Neural cell (in vitro differentiated cells): ENCODE data around the gene ZNF473. TPM values are rescaled to one million over a fixed set of nuclear protein-coding genes. Genes with fewer than 3 reads are reported as not detected.

ENCODE experiments used
- H2AFZ ChIP-seq: fragments of 200-600, 300-800 bp; sonication (generic), shearing (Covaris generic); 2 replicates; pipeline ENCODE4 v1.6.0; 2014; ENCODE audit warnings: low read depth, mild to moderate bottlenecking, antibody characterized with exemption, low read length, moderate library complexity
- H3F3A ChIP-seq: fragments of 200-600 bp; shearing (Covaris generic); 2 replicates; pipeline ENCODE4 v1.6.1; 2016; ENCODE audit warnings: mild to moderate bottlenecking, moderate library complexity, mixed read lengths, antibody characterized with exemption, low read length; ENCODE audit not compliant: insufficient read depth, poor library complexity, severe bottlenecking
- H3K27ac ChIP-seq: fragments of 200-600, 300-800 bp; sonication (generic), shearing (Covaris generic); 2 replicates; pipeline ENCODE4 v1.5.1; 2014; ENCODE audit warnings: mild to moderate bottlenecking, low read length, moderate library complexity
- H3K27me3 ChIP-seq: fragments of 300-800, 200-600 bp; sonication (generic), shearing (Covaris generic); 2 replicates; pipeline ENCODE4 v1.6.0; 2014; ENCODE audit warnings: mild to moderate bottlenecking, low read depth, low read length, moderate library complexity; ENCODE audit not compliant: insufficient read depth
- H3K36me3 ChIP-seq: fragments of 300-800, 200-600 bp; sonication (generic), shearing (Covaris generic); 2 replicates; pipeline ENCODE4 v1.5.1; 2014; ENCODE audit warnings: mild to moderate bottlenecking, antibody characterized with exemption, low read length, moderate library complexity; ENCODE audit not compliant: insufficient read depth
- H3K4me2 ChIP-seq: fragments of 300-800, 200-600 bp; sonication (generic), shearing (Covaris generic); 2 replicates; pipeline ENCODE4 v1.6.0; 2014; ENCODE audit warnings: mild to moderate bottlenecking, low read length
- H3K4me3 ChIP-seq: fragments of 300-800, 200-600 bp; sonication (generic), shearing (Covaris generic); 2 replicates; pipeline ENCODE4 v1.5.1; 2014; ENCODE audit warnings: mild to moderate bottlenecking, low read length, moderate library complexity
- H3K79me2 ChIP-seq: fragments of 200-600 bp; shearing (Covaris generic); replicated peaks from 2 replicates; pipeline ENCODE4 v1.6.0; 2014; ENCODE audit warnings: mild to moderate bottlenecking, low read length, moderate library complexity; ENCODE audit not compliant: insufficient read depth
- H3K9ac ChIP-seq: fragments of 300-800, 200-600 bp; sonication (generic), shearing (Covaris generic); 2 replicates; pipeline ENCODE4 v1.6.1; 2016; ENCODE audit warnings: mild to moderate bottlenecking, low read length, mixed read lengths
- H3K9me2 ChIP-seq: fragments of 200-600 bp; shearing (Covaris generic); 2 replicates; pipeline ENCODE4 v1.6.1; 2016; ENCODE audit warnings: mild to moderate bottlenecking, low read length, mixed read lengths; ENCODE audit not compliant: insufficient read depth
- H3K9me3 ChIP-seq: fragments of 200-600, 300-800 bp; sonication (generic), shearing (Covaris generic); 2 replicates; pipeline ENCODE4 v1.6.1; 2016; ENCODE audit warnings: mild to moderate bottlenecking, mixed run types, low read length, moderate library complexity, mixed read lengths
- H4K20me1 ChIP-seq: fragments of 200-600 bp; shearing (Covaris generic); 2 replicates; pipeline ENCODE4 v1.6.1; 2016; ENCODE audit warnings: mild to moderate bottlenecking, mixed run types; ENCODE audit not compliant: insufficient read depth
- CTCF ChIP-seq: fragments of 450-650 bp; IDR thresholded peaks from 2 replicates; pipeline ENCODE4 v1.5.1; 2014; ENCODE audit warnings: antibody characterized with exemption, mild to moderate bottlenecking, moderate library complexity; ENCODE audit not compliant: poor library complexity, severe bottlenecking
- EP300 ChIP-seq: fragments of 450-650 bp; conservative IDR thresholded peaks from 2 replicates; pipeline ENCODE4 v1.6.1; 2014; ENCODE audit warnings: antibody characterized with exemption, mild to moderate bottlenecking, moderate library complexity; ENCODE audit not compliant: poor library complexity, severe bottlenecking
- EZH2 ChIP-seq: fragments of 200-600, 300-800 bp; shearing (Covaris generic), sonication (generic); IDR thresholded peaks from 2 replicates; pipeline ENCODE4 v1.6.1; 2014; ENCODE audit warnings: antibody characterized with exemption, low read length, borderline replicate concordance, mild to moderate bottlenecking; ENCODE audit not compliant: insufficient read depth, poor library complexity, severe bottlenecking
- MXI1 ChIP-seq: fragments of 450-650 bp; conservative IDR thresholded peaks from 2 replicates; pipeline ENCODE4 v1.6.1; 2014; ENCODE audit warnings: antibody characterized with exemption, mild to moderate bottlenecking; ENCODE audit not compliant: poor library complexity, severe bottlenecking
- POLR2AphosphoS5 ChIP-seq: IDR thresholded peaks from 2 replicates; pipeline ENCODE4 v1.6.1; 2012
- RAD21 ChIP-seq: fragments of 450-650 bp; conservative IDR thresholded peaks from 2 replicates; pipeline ENCODE4 v1.6.1; 2014; ENCODE audit warnings: antibody characterized with exemption, mild to moderate bottlenecking, moderate library complexity
- REST ChIP-seq: IDR thresholded peaks from 2 replicates; pipeline ENCODE4 v1.6.1; 2012; ENCODE audit warnings: borderline replicate concordance
- SMC3 ChIP-seq: fragments of 450-650 bp; conservative IDR thresholded peaks from 2 replicates; pipeline ENCODE4 v1.6.1; 2014; ENCODE audit warnings: antibody characterized with exemption, mild to moderate bottlenecking, moderate library complexity; ENCODE audit not compliant: poor library complexity
- TAF1 ChIP-seq: IDR thresholded peaks from 2 replicates; pipeline ENCODE4 v1.6.1; 2012; ENCODE audit warnings: low read depth
- polyA plus RNA-seq: library from polyadenylated mRNA; depleted of rRNA; stranded (reverse); fragments of >200 nt; gene quantifications from 2 replicates; pipeline ENCODE4 v1.2.3, GENCODE V29; 2014

ZNF473 gene
- polyA plus RNA-seq, 1 donor from 2014 or later: 8.4 TPM

GRCh38 chr19:50042363-50043024, 16.7 kb downstream of the ZNF473 start:
- no peaks in the 10 kb centered on the region for H3K79me2 ChIP-seq
- H3K36me3 ChIP-seq: peaks cover 39% of the 10 kb centered on the region
- no peak overlapping the region for H3K9ac ChIP-seq
- TF ChIP-seq POLR2AphosphoS5 (no peak), SMC3 (no peak), EP300 (no peak), REST (no peak), TAF1 (no peak), MXI1 (no peak)
- H3K4me2 ChIP-seq: no peak overlapping the region
- no peaks in the 10 kb centered on the region for H3K27me3 ChIP-seq
- peaks cover 25% of the 10 kb centered on the region for H3K9me3 ChIP-seq
- no peaks in the 10 kb centered on the region for H3K9me2 ChIP-seq
- no peaks in the 10 kb centered on the region for H3F3A ChIP-seq
- no peaks in the 10 kb centered on the region for H4K20me1 ChIP-seq
- H3K4me3 ChIP-seq: no peak overlapping the region
- no peak overlapping the region for H3K27ac ChIP-seq
- H2AFZ ChIP-seq: no peak overlapping the region

- Histone ChIP-seq H3K9me2 (no peaks in the 10 kb centered on the region), H3K9ac (no peak overlapping the region), H3K36me3 (peaks cover 42% of the 10 kb centered on the region), H3K4me3 (no peak overlapping the region), H2AFZ (no peak overlapping the region), H4K20me1 (no peaks in the 10 kb centered on the region), H3K79me2 (no peaks in the 10 kb centered on the region), H3K9me3 (peaks cover 25% of the 10 kb centered on the region), H3F3A (no peaks in the 10 kb centered on the region), H3K4me2 (no peak overlapping the region), H3K27me3 (no peaks in the 10 kb centered on the region), H3K27ac (no peak overlapping the region)
- TF ChIP-seq EP300: no peak
- TF ChIP-seq REST: no peak
- no peak for TF ChIP-seq CTCF
- no peak for TF ChIP-seq MXI1
- no peak for TF ChIP-seq EZH2
- TF ChIP-seq TAF1: no peak
- no peak for TF ChIP-seq POLR2AphosphoS5
- TF ChIP-seq SMC3: no peak
- TF ChIP-seq RAD21: no peak
These were observed 18.2 kb downstream of the ZNF473 start for GRCh38 chr19:50043967-50044366.
